CD4-positive, CD25-positive, alpha-beta regulatory T cell (primary cell): ENCODE measurements around the gene TMCO1. TPM values are rescaled to one million over a fixed set of nuclear protein-coding genes. Genes with fewer than 3 reads are reported as not detected.
"Not testable (repeated sequence)": the region's sequence is repeated elsewhere in the genome, so short reads cannot be mapped to it uniquely, and the experiment has no call there.

Experiments used
- ATAC-seq, 2 donors: fragments of 150-1000 bp; cut with Tn5 transposase; one replicate each; pipeline ENCODE4 v1.10.0; 2021; ENCODE audit warnings: low read depth in 2 of 2, moderate number of reproducible peaks in 2 of 2, moderate library complexity in 1 of 2
- DNase-seq, 3 donors: peaks; one replicate each; pipeline versions ENCODE4 v3.0.0 to v3.0.0-alpha.2; 2012 to 2022; ENCODE audit warnings: mixed read lengths in 1 of 3
- H3K27ac ChIP-seq: one replicate; pipeline ENCODE4 v1.7.0; 2013; ENCODE audit warnings: mild to moderate bottlenecking, low read length; ENCODE audit not compliant: insufficient read depth, poor library complexity, severe bottlenecking
- H3K27me3 ChIP-seq: one replicate; pipeline ENCODE4 v1.7.0; 2013; ENCODE audit warnings: low read length; ENCODE audit not compliant: control insufficient read depth, insufficient read depth
- H3K36me3 ChIP-seq: one replicate; pipeline ENCODE4 v1.7.0; 2013; ENCODE audit warnings: mild to moderate bottlenecking, low read length, moderate library complexity; ENCODE audit not compliant: control insufficient read depth, insufficient read depth
- H3K4me1 ChIP-seq: 2 replicates; pipeline ENCODE4 v1.7.0; 2013; ENCODE audit warnings: mild to moderate bottlenecking, low read length; ENCODE audit not compliant: insufficient read depth, control insufficient read depth, poor library complexity, severe bottlenecking
- H3K4me3 ChIP-seq: one replicate; pipeline ENCODE4 v1.7.0; 2013; ENCODE audit warnings: low read depth, mild to moderate bottlenecking, low read length, moderate library complexity
- H3K9me3 ChIP-seq, 2 experiments: 1 replicate in 1 of 2; 2 replicates in 1 of 2; pipeline ENCODE4 v1.7.0; 2013; ENCODE audit warnings: low read length in 2 of 2, mild to moderate bottlenecking in 1 of 2, moderate library complexity in 1 of 2; ENCODE audit not compliant: control insufficient read depth in 2 of 2
- H3K27ac Mint-ChIP-seq, 3 donors: one replicate each; pipeline ENCODE4 v1.8.0; 2020 to 2022; ENCODE audit warnings: mild to moderate bottlenecking in 3 of 3, mixed read lengths in 3 of 3, moderate library complexity in 2 of 3
- H3K27me3 Mint-ChIP-seq: one replicate; pipeline ENCODE4 v1.8.0; 2022; ENCODE audit warnings: mild to moderate bottlenecking, mixed read lengths
- H3K36me3 Mint-ChIP-seq: one replicate; pipeline ENCODE4 v1.8.0; 2020; ENCODE audit warnings: mixed read lengths
- H3K4me1 Mint-ChIP-seq, 4 donors: one replicate each; pipeline ENCODE4 v1.8.0; 2020 to 2022; ENCODE audit warnings: mixed read lengths in 4 of 4, mild to moderate bottlenecking in 1 of 4
- H3K4me3 Mint-ChIP-seq, 4 donors: one replicate each; pipeline ENCODE4 v1.8.0; 2020 to 2022; ENCODE audit warnings: mild to moderate bottlenecking in 4 of 4, mixed read lengths in 4 of 4, moderate library complexity in 3 of 4
- H3K9me3 Mint-ChIP-seq, 7 donors: one replicate each; pipeline ENCODE4 v1.8.0; 2020 to 2022; ENCODE audit warnings: mixed read lengths in 7 of 7, mild to moderate bottlenecking in 3 of 7, moderate library complexity in 2 of 7
- polyA plus RNA-seq, 4 donors: library from polyadenylated mRNA; unstranded; fragments of 300-500 nt; fragmentation: Illumina TruSeq; gene quantifications; one replicate each; pipeline ENCODE4 v1.2.3, GENCODE V29; 2021
- total RNA-seq: library from RNA; stranded (reverse); gene quantifications from one replicate; pipeline ENCODE4 v1.2.3, GENCODE V29; 2022

The TMCO1 gene
- total RNA-seq (42.7 TPM), polyA plus RNA-seq (100 to 1,000 TPM; 148 to 189 (median 164) TPM)

- Mint-ChIP-seq H3K36me3 (peaks cover 41% of the 10 kb centered on the region), H3K9me3 (peaks cover 0 to 2% (median 0%) of the 10 kb centered on the region in 7 donors), H3K27ac (peak within 1 kb of the TSS; percentile 99 to 100 (median 100)), H3K4me1 (peaks cover 43 to 72% (median 58%) of the 10 kb centered on the region in 4 donors), H3K27me3 (no peaks in the 10 kb centered on the region), H3K4me3 (peak within 1 kb of the TSS; percentile 96 to 99 (median 98))
- Histone ChIP-seq H3K27ac (peak within 1 kb of the TSS; percentile 88), H3K9me3 (no peaks in the 10 kb centered on the region), H3K27me3 (no peaks in the 10 kb centered on the region), H3K36me3 (peaks cover 30% of the 10 kb centered on the region), H3K4me3 (peak within 1 kb of the TSS; percentile 93), H3K4me1 (peaks cover 57% of the 10 kb centered on the region)
- peak; percentile 94 to 99 (median 96) for DNase-seq
- peak; percentile 98 to 99 for ATAC-seq
These were observed at the start of gene TMCO1 for GRCh38 chr1:165768513-165769394. Gene TMCO1, minus strand, starts transcription at chr1:165768868. Its CDS starts 117 bp downstream, at chr1:165768751.

GRCh38 chr1:165816826-165817497 lies 48.3 kb upstream of the TMCO1 start:
- ATAC-seq (no peak), DNase-seq (no peak)
- Histone ChIP-seq H3K36me3 (no peaks in the 10 kb centered on the region), H3K27ac (no peak overlapping the region), H3K4me1 (no peaks in the 10 kb centered on the region), H3K4me3 (no peak overlapping the region), H3K27me3 (peaks cover 3% of the 10 kb centered on the region), H3K9me3 (no peaks in the 10 kb centered on the region)
- no peaks in the 10 kb centered on the region for H3K4me1 Mint-ChIP-seq
- peaks cover 11% of the 10 kb centered on the region for H3K27me3 Mint-ChIP-seq
- no peak overlapping the region for H3K27ac Mint-ChIP-seq
- H3K4me3 Mint-ChIP-seq: no peak overlapping the region
- H3K36me3 Mint-ChIP-seq: no peaks in the 10 kb centered on the region
- peaks cover 0 to 3% (median 0%) of the 10 kb centered on the region in 7 donors for H3K9me3 Mint-ChIP-seq

DNA sequence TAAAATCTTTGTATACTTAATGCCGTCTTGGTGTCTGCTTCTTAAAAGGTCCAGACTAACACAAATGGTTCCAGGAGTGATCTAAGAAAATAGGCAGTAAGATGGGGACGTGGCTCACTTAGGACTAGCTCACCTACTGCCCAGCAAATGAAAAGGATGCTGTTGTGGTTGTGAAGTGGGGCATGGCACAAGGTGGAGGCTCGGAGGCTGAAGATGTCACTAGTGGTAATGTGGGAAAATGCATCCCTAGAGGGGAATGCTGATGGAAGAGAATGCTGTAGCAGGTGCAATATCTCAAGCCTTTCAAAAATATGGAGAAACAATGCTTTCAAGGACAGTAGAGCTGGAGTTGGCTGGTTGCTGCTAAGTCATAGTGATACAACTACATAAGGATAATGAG lies 47.5 kb upstream of the TMCO1 start:
- DNase-seq (no peak), ATAC-seq (no peak)
- Mint-ChIP-seq H3K27ac (no peak overlapping the region), H3K9me3 (peaks cover 0 to 3% (median 0%) of the 10 kb centered on the region in 7 donors), H3K4me1 (peaks cover 0 to 1% (median 0%) of the 10 kb centered on the region in 4 donors), H3K4me3 (no peak overlapping the region), H3K27me3 (peaks cover 14% of the 10 kb centered on the region), H3K36me3 (no peaks in the 10 kb centered on the region)
- Histone ChIP-seq H3K4me3 (no peak overlapping the region), H3K4me1 (no peaks in the 10 kb centered on the region), H3K27me3 (peaks cover 3% of the 10 kb centered on the region), H3K27ac (no peak overlapping the region), H3K36me3 (no peaks in the 10 kb centered on the region), H3K9me3 (no peaks in the 10 kb centered on the region)

DNA sequence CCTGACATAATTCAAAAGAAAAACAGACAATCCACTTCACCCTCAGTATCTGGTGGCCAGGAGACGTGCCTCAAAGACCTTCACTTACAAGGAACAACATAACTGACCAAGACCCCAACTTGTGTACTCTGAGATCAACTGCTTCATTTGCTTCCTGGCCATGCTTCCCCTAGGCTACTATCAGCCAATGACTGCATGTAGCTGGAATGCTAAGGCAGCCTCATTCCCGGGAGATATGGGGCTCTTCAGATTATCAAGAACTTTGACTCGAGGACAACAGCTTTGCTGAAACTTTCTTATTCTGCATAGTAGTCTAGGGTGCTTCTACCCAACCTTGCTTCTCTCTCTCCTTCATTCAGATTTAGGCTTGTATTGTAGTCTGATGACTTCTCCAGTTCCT lies 47.1 kb upstream of the TMCO1 start:
- no peak overlapping the region for H3K4me3 ChIP-seq
- H3K9me3 Mint-ChIP-seq: peaks cover 0 to 3% (median 0%) of the 10 kb centered on the region in 7 donors
- H3K4me1 ChIP-seq: no peaks in the 10 kb centered on the region
- H3K27me3 ChIP-seq: peaks cover 3% of the 10 kb centered on the region
- H3K4me3 Mint-ChIP-seq: no peak overlapping the region
- no peaks in the 10 kb centered on the region for H3K9me3 ChIP-seq
- no peaks in the 10 kb centered on the region for H3K36me3 ChIP-seq
- H3K27ac ChIP-seq: no peak overlapping the region
- peaks cover 16% of the 10 kb centered on the region for H3K27me3 Mint-ChIP-seq
- no peak for ATAC-seq
- H3K4me1 Mint-ChIP-seq: peaks cover 0 to 1% (median 0%) of the 10 kb centered on the region in 4 donors
- H3K27ac Mint-ChIP-seq: no peak overlapping the region
- DNase-seq: no peak
- no peaks in the 10 kb centered on the region for H3K36me3 Mint-ChIP-seq

- Histone ChIP-seq H3K27me3 (peaks cover 3% of the 10 kb centered on the region), H3K4me1 (no peaks in the 10 kb centered on the region), H3K27ac (no peak overlapping the region), H3K9me3 (no peaks in the 10 kb centered on the region), H3K36me3 (no peaks in the 10 kb centered on the region), H3K4me3 (no peak overlapping the region)
- H3K4me3 Mint-ChIP-seq: no peak overlapping the region
- peaks cover 34% of the 10 kb centered on the region for H3K27me3 Mint-ChIP-seq
- H3K4me1 Mint-ChIP-seq: peaks cover 0 to 1% (median 0%) of the 10 kb centered on the region in 4 donors
- peaks cover 0 to 7% (median 0%) of the 10 kb centered on the region in 7 donors for H3K9me3 Mint-ChIP-seq
- no peak for DNase-seq
- no peak overlapping the region for H3K27ac Mint-ChIP-seq
- no peaks in the 10 kb centered on the region for H3K36me3 Mint-ChIP-seq
- ATAC-seq: no peak
These were observed 38.9 kb upstream of the TMCO1 start for GRCh38 chr1:165807613-165808012.

DNA sequence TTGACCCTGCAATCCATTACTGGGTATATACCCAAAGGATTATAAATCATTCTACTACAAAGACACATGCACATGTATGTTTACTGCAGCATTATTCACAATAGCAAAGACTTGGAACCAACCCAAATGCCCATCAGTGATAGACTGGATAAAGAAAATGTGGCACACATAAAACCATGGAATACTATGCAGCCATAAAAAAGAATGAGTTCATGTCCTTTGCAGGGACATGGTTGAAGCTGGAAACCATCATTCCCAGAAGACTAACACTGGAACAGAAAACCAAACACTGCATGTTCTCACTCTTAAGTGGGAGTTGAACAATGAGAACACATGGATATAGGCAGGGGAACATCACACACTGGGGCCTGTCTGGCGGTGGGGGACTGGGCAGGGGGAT lies 35.8 kb upstream of the TMCO1 start:
- not testable (repeated sequence) for H3K4me1 Mint-ChIP-seq, H3K4me3 ChIP-seq, H3K4me1 ChIP-seq, H3K36me3 Mint-ChIP-seq, H3K36me3 ChIP-seq, H3K9me3 ChIP-seq, H3K9me3 Mint-ChIP-seq, DNase-seq, H3K27ac Mint-ChIP-seq, H3K27me3 ChIP-seq, H3K27ac ChIP-seq, ATAC-seq, H3K4me3 Mint-ChIP-seq
- peaks cover 31% of the 10 kb centered on the region for H3K27me3 Mint-ChIP-seq

- Histone ChIP-seq H3K4me1 (no peaks in the 10 kb centered on the region), H3K36me3 (no peaks in the 10 kb centered on the region), H3K4me3 (no peak overlapping the region), H3K27me3 (no peaks in the 10 kb centered on the region), H3K9me3 (peaks cover 0 to 4% of the 10 kb centered on the region in 2 experiments), H3K27ac (no peak overlapping the region)
- peaks cover 0 to 7% (median 0%) of the 10 kb centered on the region in 7 donors for H3K9me3 Mint-ChIP-seq
- DNase-seq (no peak), ATAC-seq (no peak)
- no peaks in the 10 kb centered on the region for H3K4me1 Mint-ChIP-seq
- no peak overlapping the region for H3K27ac Mint-ChIP-seq
- H3K4me3 Mint-ChIP-seq: no peak overlapping the region
- no peaks in the 10 kb centered on the region for H3K36me3 Mint-ChIP-seq
- peaks cover 19% of the 10 kb centered on the region for H3K27me3 Mint-ChIP-seq
These were observed 30.7 kb upstream of the TMCO1 start for GRCh38 chr1:165799387-165799786.
